Liver (tissue), 9 donors: ENCODE measurements around the gene PROSER3. TPM values are rescaled to one million over a fixed set of nuclear protein-coding genes. Genes with fewer than 3 reads are reported as not detected.
A peak's percentile ranks its signal among the peaks of the same experiment; 100 is the strongest.

ENCODE experiments used
- DNase-seq: peaks from one replicate; pipeline ENCODE4 v3.0.0-alpha.2; 2017; ENCODE audit warnings: low spot score
- H3K27ac ChIP-seq, 2 donors: one replicate each; pipeline ENCODE4 v1.7.0; 2013; ENCODE audit warnings: inconsistent platforms in 2 of 2, low read length in 2 of 2, control low read depth in 1 of 2, low read depth in 1 of 2, mild to moderate bottlenecking in 1 of 2
- H3K27me3 ChIP-seq, 4 donors: one replicate each; pipeline versions ENCODE4 v1.6.1 to v1.7.0; 2013; ENCODE audit warnings: low read length in 3 of 4, inconsistent platforms in 1 of 4, mild to moderate bottlenecking in 1 of 4, moderate library complexity in 1 of 4; ENCODE audit not compliant: control insufficient read depth in 4 of 4, insufficient read depth in 4 of 4
- H3K36me3 ChIP-seq, 4 donors: one replicate each; pipeline versions ENCODE4 v1.6.1 to v1.7.0; 2013; ENCODE audit warnings: low read length in 3 of 4, mild to moderate bottlenecking in 3 of 4, low read depth in 1 of 4, moderate library complexity in 1 of 4; ENCODE audit not compliant: control insufficient read depth in 4 of 4, insufficient read depth in 3 of 4
- H3K4me1 ChIP-seq, 4 donors: one replicate each; pipeline versions ENCODE4 v1.6.1 to v1.7.0; 2013; ENCODE audit warnings: low read length in 3 of 4, mild to moderate bottlenecking in 3 of 4, moderate library complexity in 1 of 4; ENCODE audit not compliant: control insufficient read depth in 4 of 4, insufficient read depth in 4 of 4
- H3K4me3 ChIP-seq, 3 donors: one replicate each; pipeline versions ENCODE4 v1.6.1 to v1.7.0; 2013; ENCODE audit warnings: low read length in 3 of 3, control low read depth in 1 of 3, low read depth in 1 of 3, mild to moderate bottlenecking in 1 of 3
- H3K9ac ChIP-seq, 2 donors: one replicate each; pipeline ENCODE4 v1.7.0; 2013; ENCODE audit warnings: low read length in 2 of 2, mild to moderate bottlenecking in 2 of 2, moderate library complexity in 2 of 2, control low read depth in 1 of 2, low read depth in 1 of 2
- H3K9me3 ChIP-seq, 4 donors: one replicate each; pipeline versions ENCODE4 v1.6.1 to v1.7.0; 2013; ENCODE audit warnings: low read length in 3 of 4; ENCODE audit not compliant: control insufficient read depth in 4 of 4
- FOXA2 ChIP-seq: IDR thresholded peaks from 2 replicates; pipeline ENCODE4 v1.6.1; 2016; ENCODE audit warnings: antibody characterized with exemption
- GABPA ChIP-seq, 2 donors: IDR thresholded peaks in 1 of 2; conservative IDR thresholded peaks in 1 of 2; 2 replicates each; pipeline ENCODE4 v1.6.1; 2016; ENCODE audit warnings: antibody characterized with exemption in 2 of 2, mild to moderate bottlenecking in 1 of 2, moderate library complexity in 1 of 2
- JUND ChIP-seq, 2 donors: IDR thresholded peaks; 2 replicates each; pipeline ENCODE4 v1.6.1; 2016; ENCODE audit warnings: antibody characterized with exemption in 2 of 2
- NR2F2 ChIP-seq: IDR thresholded peaks from 2 replicates; pipeline ENCODE4 v1.6.1; 2016; ENCODE audit warnings: antibody characterized with exemption
- RXRA ChIP-seq, 2 donors: IDR thresholded peaks; 2 replicates each; pipeline ENCODE4 v1.6.1; 2017 to 2018; ENCODE audit warnings: antibody characterized with exemption in 2 of 2, mild to moderate bottlenecking in 1 of 2
- SP1 ChIP-seq: IDR thresholded peaks from 2 replicates; pipeline ENCODE4 v1.6.1; 2018; ENCODE audit warnings: antibody characterized with exemption, mild to moderate bottlenecking
- TAF1 ChIP-seq: conservative IDR thresholded peaks from 2 replicates; pipeline ENCODE4 v1.6.1; 2016; ENCODE audit warnings: antibody characterized with exemption, mild to moderate bottlenecking
- WGBS: extraction: QIAGEN DNeasy Blood & Tissue Kit; methylation state at CpG from one replicate; pipeline ENCODE4 v1.1.7; 2013; 5-methylcytosine and 5-hydroxymethylcytosine counted together
- polyA plus RNA-seq, 2 donors: library from polyadenylated mRNA; stranded (reverse) in 1 of 2; unstranded in 1 of 2; fragments of 200-250 nt in 1 of 2; fragments of >200 nt in 1 of 2; fragmentation: Nextera tagmentation in 1 of 2; extraction: Ambion mirVana in 1 of 2; gene quantifications; one replicate each; pipeline versions ENCODE4 v1.2.1 to v1.2.3, GENCODE V29; 2013 to 2015
- total RNA-seq, 2 donors: library from RNA; depleted of rRNA; stranded (reverse); fragments of >200 nt; gene quantifications; one replicate each; pipeline ENCODE4 v1.2.3, GENCODE V29; 2014
- TF ChIP-seq, protein P1 (sequence below): IDR thresholded peaks from 2 replicates; pipeline ENCODE4 v1.6.1; 2016; ENCODE audit warnings: antibody characterized with exemption, mild to moderate bottlenecking
- TF ChIP-seq, protein P2 (sequence below): IDR thresholded peaks from 2 replicates; pipeline ENCODE4 v1.6.1; 2016; ENCODE audit warnings: antibody characterized with exemption
- TF ChIP-seq, protein P3 (sequence below): IDR thresholded peaks from 2 replicates; pipeline ENCODE4 v1.6.1; 2016; ENCODE audit warnings: antibody characterized with exemption
- donor health status: healthy.
- donor health status: healthy.
- donor health status: healthy.
- donor health status: healthy.
- donor health status: healthy.

PROSER3 gene
- total and polyA plus RNA-seq, 4 donors: 2.1 to 4.5 (median 2.7) TPM

DNA sequence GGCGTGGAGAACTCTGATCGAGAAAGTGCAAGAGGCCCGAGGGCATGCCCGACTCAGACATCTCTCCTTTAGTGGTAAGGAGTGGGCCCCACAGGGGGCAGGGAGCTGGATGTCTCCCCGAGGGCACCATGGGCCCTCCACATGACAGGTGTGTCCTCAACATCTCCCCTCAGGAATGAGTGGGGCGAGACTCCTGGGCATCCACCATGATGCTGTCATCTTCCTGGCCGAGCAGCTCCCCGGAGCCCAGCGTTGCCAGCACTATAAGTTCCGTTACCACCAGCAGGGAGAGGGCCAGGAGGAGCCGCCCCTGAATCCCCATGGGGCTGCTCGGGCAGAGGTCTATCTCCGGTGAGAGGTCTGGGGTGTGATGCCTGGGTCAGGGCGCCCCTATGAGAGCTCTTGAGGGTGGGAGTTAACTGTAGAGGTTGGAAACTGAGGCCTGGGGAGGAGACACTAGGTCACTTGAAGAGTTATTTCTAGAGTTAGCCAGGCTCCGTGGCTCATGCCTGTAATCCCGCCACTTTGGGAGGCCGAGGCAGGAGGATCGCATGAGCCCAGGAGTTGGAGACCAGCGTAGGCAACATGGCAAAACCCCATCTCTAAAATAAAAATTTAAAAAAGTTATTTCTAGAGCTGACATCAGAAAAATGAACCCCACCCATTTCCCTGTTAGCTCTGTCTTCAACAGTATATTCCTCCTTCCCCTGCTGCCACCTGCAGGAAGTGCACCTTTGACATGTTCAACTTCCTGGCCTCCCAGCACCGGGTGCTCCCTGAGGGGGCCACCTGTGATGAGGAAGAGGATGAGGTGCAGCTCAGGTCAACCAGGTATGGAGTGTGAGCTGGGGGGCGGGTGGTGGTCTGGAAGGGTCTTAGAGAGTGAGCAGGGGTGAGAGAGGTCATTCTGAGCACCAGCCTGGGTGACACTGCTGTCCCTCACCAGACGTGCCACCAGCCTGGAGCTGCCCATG is 20.8 kb upstream of the PROSER3 start:
- TF ChIP-seq SP1 (no peak), GABPA (IDR thresholded peaks at IDR 0.05 in 1 of 2, conservative IDR thresholded peaks at IDR 0.05 in 1 of 2) (no peak), FOXA2 (no peak)
- TF ChIP-seq, protein P1, sequence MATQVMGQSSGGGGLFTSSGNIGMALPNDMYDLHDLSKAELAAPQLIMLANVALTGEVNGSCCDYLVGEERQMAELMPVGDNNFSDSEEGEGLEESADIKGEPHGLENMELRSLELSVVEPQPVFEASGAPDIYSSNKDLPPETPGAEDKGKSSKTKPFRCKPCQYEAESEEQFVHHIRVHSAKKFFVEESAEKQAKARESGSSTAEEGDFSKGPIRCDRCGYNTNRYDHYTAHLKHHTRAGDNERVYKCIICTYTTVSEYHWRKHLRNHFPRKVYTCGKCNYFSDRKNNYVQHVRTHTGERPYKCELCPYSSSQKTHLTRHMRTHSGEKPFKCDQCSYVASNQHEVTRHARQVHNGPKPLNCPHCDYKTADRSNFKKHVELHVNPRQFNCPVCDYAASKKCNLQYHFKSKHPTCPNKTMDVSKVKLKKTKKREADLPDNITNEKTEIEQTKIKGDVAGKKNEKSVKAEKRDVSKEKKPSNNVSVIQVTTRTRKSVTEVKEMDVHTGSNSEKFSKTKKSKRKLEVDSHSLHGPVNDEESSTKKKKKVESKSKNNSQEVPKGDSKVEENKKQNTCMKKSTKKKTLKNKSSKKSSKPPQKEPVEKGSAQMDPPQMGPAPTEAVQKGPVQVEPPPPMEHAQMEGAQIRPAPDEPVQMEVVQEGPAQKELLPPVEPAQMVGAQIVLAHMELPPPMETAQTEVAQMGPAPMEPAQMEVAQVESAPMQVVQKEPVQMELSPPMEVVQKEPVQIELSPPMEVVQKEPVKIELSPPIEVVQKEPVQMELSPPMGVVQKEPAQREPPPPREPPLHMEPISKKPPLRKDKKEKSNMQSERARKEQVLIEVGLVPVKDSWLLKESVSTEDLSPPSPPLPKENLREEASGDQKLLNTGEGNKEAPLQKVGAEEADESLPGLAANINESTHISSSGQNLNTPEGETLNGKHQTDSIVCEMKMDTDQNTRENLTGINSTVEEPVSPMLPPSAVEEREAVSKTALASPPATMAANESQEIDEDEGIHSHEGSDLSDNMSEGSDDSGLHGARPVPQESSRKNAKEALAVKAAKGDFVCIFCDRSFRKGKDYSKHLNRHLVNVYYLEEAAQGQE: no peak
- WGBS: 92% methylated on average over 22 of the region's 22 CpGs
- H3K4me3 ChIP-seq: no peak overlapping the region
- peaks cover 12 to 58% (median 20%) of the 10 kb centered on the region in 4 donors for H3K36me3 ChIP-seq
- H3K27ac ChIP-seq: no peak overlapping the region
- no peak for DNase-seq
- no peaks in the 10 kb centered on the region for H3K27me3 ChIP-seq
- H3K4me1 ChIP-seq: peaks cover 5 to 34% (median 11%) of the 10 kb centered on the region in 4 donors
- H3K9ac ChIP-seq: no peak overlapping the region
- H3K9me3 ChIP-seq: no peaks in the 10 kb centered on the region

DNA sequence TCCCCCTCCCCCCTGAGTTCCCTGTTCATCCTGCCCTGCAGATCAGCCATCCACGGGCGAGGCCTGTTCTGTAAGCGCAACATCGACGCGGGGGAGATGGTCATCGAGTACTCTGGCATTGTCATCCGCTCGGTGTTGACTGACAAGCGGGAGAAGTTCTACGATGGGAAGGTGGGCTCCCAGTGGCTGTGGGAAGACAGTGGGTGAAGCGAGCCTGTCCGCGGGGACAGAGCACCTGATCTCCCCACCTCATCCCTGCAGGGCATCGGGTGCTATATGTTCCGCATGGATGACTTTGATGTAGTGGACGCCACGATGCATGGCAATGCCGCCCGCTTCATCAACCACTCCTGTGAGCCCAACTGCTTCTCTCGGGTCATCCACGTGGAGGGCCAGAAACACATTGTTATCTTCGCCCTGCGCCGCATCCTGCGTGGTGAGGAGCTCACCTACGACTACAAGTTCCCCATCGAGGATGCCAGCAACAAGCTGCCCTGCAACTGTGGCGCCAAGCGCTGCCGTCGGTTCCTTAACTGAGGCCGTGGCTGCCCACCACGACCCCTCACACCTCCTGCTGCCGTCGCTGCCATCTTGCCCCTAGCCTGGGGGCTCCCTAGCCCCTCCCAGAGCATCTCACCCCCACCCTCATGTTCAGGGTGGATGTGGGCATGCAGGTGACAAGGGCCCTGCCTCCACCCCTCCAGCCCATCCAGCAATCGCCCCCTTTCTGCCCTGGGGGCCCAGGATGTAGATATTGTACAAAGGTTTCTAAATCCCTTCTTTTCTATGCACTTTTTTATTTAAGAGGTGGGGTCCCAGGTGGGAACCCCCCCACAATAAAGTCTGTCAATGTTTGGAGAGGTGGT is 19.7 kb upstream of the PROSER3 start:
- no peaks in the 10 kb centered on the region for H3K27me3 ChIP-seq
- H3K36me3 ChIP-seq: peaks cover 11 to 53% (median 20%) of the 10 kb centered on the region in 4 donors
- no peak for DNase-seq
- 95% methylated on average over 37 of the region's 37 CpGs for WGBS
- H3K27ac ChIP-seq: no peak overlapping the region
- peaks cover 5 to 35% (median 11%) of the 10 kb centered on the region in 4 donors for H3K4me1 ChIP-seq
- no peak for TF ChIP-seq NR2F2
- H3K9me3 ChIP-seq: no peaks in the 10 kb centered on the region
- H3K4me3 ChIP-seq: no peak overlapping the region
- H3K9ac ChIP-seq: no peak overlapping the region

DNA sequence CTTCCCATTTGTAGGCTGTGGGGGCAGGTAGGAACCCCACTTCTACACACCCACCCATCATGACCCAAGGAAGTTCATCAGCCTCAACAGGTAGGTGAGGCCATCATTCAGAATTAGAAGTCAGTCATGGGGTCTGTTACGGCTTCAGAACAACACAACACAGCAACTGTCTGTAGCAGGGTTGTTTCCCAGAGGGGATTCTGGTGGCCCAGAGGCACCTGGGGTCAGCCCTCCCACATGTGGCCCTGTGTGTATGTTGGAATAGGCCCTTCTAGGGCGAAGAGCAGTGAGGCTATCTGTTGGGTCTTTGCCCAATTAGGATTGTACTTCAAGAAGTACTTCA is 19.1 kb upstream of the PROSER3 start:
- peak overlapping the region in 1 of 2 donors; percentile 78 for H3K27ac ChIP-seq
- 90% methylated on average over 2 of the region's 2 CpGs for WGBS

More for the DNA sequence above, 19.1 kb upstream of the PROSER3 start:
- TF ChIP-seq RXRA (IDR thresholded peaks at IDR 0.05) (peak in 1 of 2 donors; percentile 14), JUND (IDR thresholded peaks at IDR 0.05) (no peak), TAF1 (no peak)
- TF ChIP-seq, protein P2, sequence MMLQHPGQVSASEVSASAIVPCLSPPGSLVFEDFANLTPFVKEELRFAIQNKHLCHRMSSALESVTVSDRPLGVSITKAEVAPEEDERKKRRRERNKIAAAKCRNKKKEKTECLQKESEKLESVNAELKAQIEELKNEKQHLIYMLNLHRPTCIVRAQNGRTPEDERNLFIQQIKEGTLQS: no peak
- TF ChIP-seq, protein P3, sequence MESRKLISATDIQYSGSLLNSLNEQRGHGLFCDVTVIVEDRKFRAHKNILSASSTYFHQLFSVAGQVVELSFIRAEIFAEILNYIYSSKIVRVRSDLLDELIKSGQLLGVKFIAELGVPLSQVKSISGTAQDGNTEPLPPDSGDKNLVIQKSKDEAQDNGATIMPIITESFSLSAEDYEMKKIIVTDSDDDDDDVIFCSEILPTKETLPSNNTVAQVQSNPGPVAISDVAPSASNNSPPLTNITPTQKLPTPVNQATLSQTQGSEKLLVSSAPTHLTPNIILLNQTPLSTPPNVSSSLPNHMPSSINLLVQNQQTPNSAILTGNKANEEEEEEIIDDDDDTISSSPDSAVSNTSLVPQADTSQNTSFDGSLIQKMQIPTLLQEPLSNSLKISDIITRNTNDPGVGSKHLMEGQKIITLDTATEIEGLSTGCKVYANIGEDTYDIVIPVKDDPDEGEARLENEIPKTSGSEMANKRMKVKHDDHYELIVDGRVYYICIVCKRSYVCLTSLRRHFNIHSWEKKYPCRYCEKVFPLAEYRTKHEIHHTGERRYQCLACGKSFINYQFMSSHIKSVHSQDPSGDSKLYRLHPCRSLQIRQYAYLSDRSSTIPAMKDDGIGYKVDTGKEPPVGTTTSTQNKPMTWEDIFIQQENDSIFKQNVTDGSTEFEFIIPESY: no peak
- H3K27me3 ChIP-seq: no peaks in the 10 kb centered on the region
- H3K9ac ChIP-seq: no peak overlapping the region
- peaks cover 11 to 47% (median 18%) of the 10 kb centered on the region in 4 donors for H3K36me3 ChIP-seq
- no peaks in the 10 kb centered on the region for H3K9me3 ChIP-seq
- peaks cover 6 to 38% (median 11%) of the 10 kb centered on the region in 4 donors for H3K4me1 ChIP-seq
- DNase-seq: no peak
- H3K4me3 ChIP-seq: no peak overlapping the region
